HEK293 (cell line): Measurements from ENCODE around the gene CCIN.

Experiments
- CTCF ChIA-PET: fragments of 350-600 bp; formaldehyde crosslinking; extraction: SDS; loops from one replicate; lab custom pipeline; 2021; ENCODE audit warnings: antibody characterized with exemption; lab: Yijun Ruan, JAX
- POLR2A ChIA-PET: fragments of 300-600 bp; formaldehyde crosslinking; extraction: SDS; loops from one replicate; lab custom pipeline; 2020; ENCODE audit warnings: antibody characterized with exemption, inconsistent platforms; lab: Yijun Ruan, JAX
- H3K27ac ChIP-seq: fragments of 200-500 bp; sonication (Bioruptor generic); 2 replicates; pipeline ENCODE4 v1.5.1; 2014; ENCODE audit warnings: low read depth, low read length, control low read depth, inconsistent platforms; ENCODE audit errors: extremely low read depth
- H3K36me3 ChIP-seq, 2 experiments: fragments of 200-500 bp in 1 of 2; sonication (Bioruptor generic) in 1 of 2; 1 replicate in 1 of 2; 2 replicates in 1 of 2; pipeline ENCODE4 v1.5.1; 2014 to 2017; ENCODE audit warnings: inconsistent platforms in 2 of 2, low read length in 2 of 2; ENCODE audit not compliant: control insufficient read depth in 2 of 2, insufficient read depth in 1 of 2
- H3K4me1 ChIP-seq: fragments of 200-500 bp; sonication (Bioruptor generic); 2 replicates; pipeline ENCODE4 v1.5.1; 2014; ENCODE audit warnings: mild to moderate bottlenecking, low read length, inconsistent platforms; ENCODE audit not compliant: control insufficient read depth, insufficient read depth
- H3K4me3 ChIP-seq: 2 replicates; pipeline ENCODE4 v1.5.1; 2011; ENCODE audit warnings: low read depth, mild to moderate bottlenecking, control low read depth, low read length, moderate library complexity
- H3K9me3 ChIP-seq: fragments of 200-500 bp; sonication (Bioruptor generic); 2 replicates; pipeline ENCODE4 v1.5.1; 2014; ENCODE audit warnings: low read depth, low read length, inconsistent platforms; ENCODE audit not compliant: control insufficient read depth, insufficient read depth
- GLIS1 ChIP-seq: fragments of 450-650 bp; formaldehyde crosslinking; IDR thresholded peaks from 2 replicates; pipeline ENCODE4 v1.5.1; 2016; ENCODE audit warnings: missing biosample characterization, missing genetic modification characterization
- HOXC10 ChIP-seq: sonication (generic); formaldehyde crosslinking; IDR thresholded peaks from 2 replicates; pipeline ENCODE4 v1.8.1; 2023; ENCODE audit warnings: mild to moderate bottlenecking, missing genetic modification reagents
- TCF7L2 ChIP-seq: IDR thresholded peaks from 2 replicates; pipeline ENCODE4 v1.6.1; 2011; ENCODE audit warnings: low read depth, mild to moderate bottlenecking, inconsistent platforms, low read length, moderate library complexity, borderline replicate concordance
- ZFP37 ChIP-seq: fragments of 450-650 bp; formaldehyde crosslinking; IDR thresholded peaks from 2 replicates; pipeline ENCODE4 v1.5.1; 2016; ENCODE audit warnings: missing biosample characterization, missing genetic modification characterization
- ZFP41 ChIP-seq: fragments of 450-650 bp; formaldehyde crosslinking; IDR thresholded peaks from 2 replicates; pipeline ENCODE4 v1.5.1; 2016; ENCODE audit warnings: missing biosample characterization, missing genetic modification characterization, borderline replicate concordance
- ZNF132 ChIP-seq: fragments of 450-650 bp; formaldehyde crosslinking; IDR thresholded peaks from 2 replicates; pipeline ENCODE4 v1.5.1; 2017; ENCODE audit warnings: missing biosample characterization, missing genetic modification characterization, borderline replicate concordance
- ZNF214 ChIP-seq: fragments of 450-650 bp; formaldehyde crosslinking; IDR thresholded peaks from 2 replicates; pipeline ENCODE4 v1.5.1; 2017; ENCODE audit warnings: missing biosample characterization, mild to moderate bottlenecking, missing genetic modification characterization, borderline replicate concordance
- ZNF266 ChIP-seq: fragments of 450-650 bp; formaldehyde crosslinking; IDR thresholded peaks from 2 replicates; pipeline ENCODE4 v1.5.1; 2016; ENCODE audit warnings: missing biosample characterization, missing genetic modification characterization, low read depth
- ZNF335 ChIP-seq: fragments of 450-650 bp; formaldehyde crosslinking; conservative IDR thresholded peaks from 2 replicates; pipeline ENCODE4 v1.5.1; 2016; ENCODE audit warnings: missing biosample characterization, missing genetic modification characterization
- ZNF341 ChIP-seq: fragments of 450-650 bp; formaldehyde crosslinking; IDR thresholded peaks from 2 replicates; pipeline ENCODE4; 2016; ENCODE audit warnings: low read depth, missing biosample characterization, missing genetic modification characterization
- ZNF391 ChIP-seq: fragments of 450-650 bp; formaldehyde crosslinking; IDR thresholded peaks from 2 replicates; pipeline ENCODE4 v1.5.1; 2016; ENCODE audit warnings: low read depth, missing biosample characterization, missing genetic modification characterization, borderline replicate concordance
- ZNF433 ChIP-seq: fragments of 450-650 bp; formaldehyde crosslinking; IDR thresholded peaks from 2 replicates; pipeline ENCODE4 v1.5.1; 2016; ENCODE audit warnings: missing biosample characterization, missing genetic modification characterization, low read depth
- ZNF473 ChIP-seq: fragments of 450-650 bp; formaldehyde crosslinking; IDR thresholded peaks from 2 replicates; pipeline ENCODE4 v1.5.1; 2017; ENCODE audit warnings: missing biosample characterization, missing genetic modification characterization
- ZNF510 ChIP-seq: fragments of 450-650 bp; formaldehyde crosslinking; IDR thresholded peaks from 2 replicates; pipeline ENCODE4 v1.5.1; 2018; ENCODE audit warnings: mild to moderate bottlenecking, missing genetic modification characterization, missing biosample characterization; ENCODE audit not compliant: insufficient replicate concordance
- ZNF544 ChIP-seq: fragments of 450-650 bp; formaldehyde crosslinking; IDR thresholded peaks from 2 replicates; pipeline ENCODE4 v1.5.0; 2017; ENCODE audit warnings: missing biosample characterization, missing genetic modification characterization
- ZNF623 ChIP-seq: fragments of 450-650 bp; formaldehyde crosslinking; IDR thresholded peaks from 2 replicates; pipeline ENCODE4 v1.5.1; 2016; ENCODE audit warnings: missing biosample characterization, missing genetic modification characterization
- ZNF624 ChIP-seq: fragments of 450-650 bp; formaldehyde crosslinking; IDR thresholded peaks from 2 replicates; pipeline ENCODE4 v1.5.1; 2017; ENCODE audit warnings: missing biosample characterization, missing genetic modification characterization
- ZNF664 ChIP-seq: fragments of 450-650 bp; formaldehyde crosslinking; IDR thresholded peaks from 2 replicates; pipeline ENCODE4 v1.5.1; 2016; ENCODE audit warnings: missing biosample characterization, missing genetic modification characterization
- ZNF670 ChIP-seq: fragments of 450-650 bp; formaldehyde crosslinking; IDR thresholded peaks from 2 replicates; pipeline ENCODE4 v1.5.1; 2016; ENCODE audit warnings: missing biosample characterization, missing genetic modification characterization, low read depth
- ZNF701 ChIP-seq: fragments of 450-650 bp; formaldehyde crosslinking; IDR thresholded peaks from 2 replicates; pipeline ENCODE4 v1.5.1; 2016; ENCODE audit warnings: missing biosample characterization, missing genetic modification characterization
- ZNF707 ChIP-seq: fragments of 450-650 bp; formaldehyde crosslinking; IDR thresholded peaks from 2 replicates; pipeline ENCODE4 v1.5.1; 2016; ENCODE audit warnings: missing biosample characterization, missing genetic modification characterization
- ZNF777 ChIP-seq: fragments of 450-650 bp; formaldehyde crosslinking; IDR thresholded peaks from 2 replicates; pipeline ENCODE4 v1.5.1; 2017; ENCODE audit warnings: missing biosample characterization, missing genetic modification characterization, borderline replicate concordance
- ZNF791 ChIP-seq: fragments of 450-650 bp; formaldehyde crosslinking; IDR thresholded peaks from 2 replicates; pipeline ENCODE4 v1.5.1; 2016; ENCODE audit warnings: missing biosample characterization, missing genetic modification characterization
- TF ChIP-seq, protein P1 (sequence below): fragments of 450-650 bp; formaldehyde crosslinking; IDR thresholded peaks from 2 replicates; pipeline ENCODE4 v1.5.1; 2016; ENCODE audit warnings: missing biosample characterization, missing genetic modification characterization, borderline replicate concordance
- TF ChIP-seq, protein P2 (sequence below): fragments of 450-650 bp; formaldehyde crosslinking; IDR thresholded peaks from 2 replicates; pipeline ENCODE4 v1.5.1; 2016; ENCODE audit warnings: missing biosample characterization, missing genetic modification characterization
- TF ChIP-seq, protein P3 (sequence below): fragments of 450-650 bp; formaldehyde crosslinking; IDR thresholded peaks from 2 replicates; pipeline ENCODE4 v1.5.1; 2016; ENCODE audit warnings: missing biosample characterization, missing genetic modification characterization

CCIN gene

DNA sequence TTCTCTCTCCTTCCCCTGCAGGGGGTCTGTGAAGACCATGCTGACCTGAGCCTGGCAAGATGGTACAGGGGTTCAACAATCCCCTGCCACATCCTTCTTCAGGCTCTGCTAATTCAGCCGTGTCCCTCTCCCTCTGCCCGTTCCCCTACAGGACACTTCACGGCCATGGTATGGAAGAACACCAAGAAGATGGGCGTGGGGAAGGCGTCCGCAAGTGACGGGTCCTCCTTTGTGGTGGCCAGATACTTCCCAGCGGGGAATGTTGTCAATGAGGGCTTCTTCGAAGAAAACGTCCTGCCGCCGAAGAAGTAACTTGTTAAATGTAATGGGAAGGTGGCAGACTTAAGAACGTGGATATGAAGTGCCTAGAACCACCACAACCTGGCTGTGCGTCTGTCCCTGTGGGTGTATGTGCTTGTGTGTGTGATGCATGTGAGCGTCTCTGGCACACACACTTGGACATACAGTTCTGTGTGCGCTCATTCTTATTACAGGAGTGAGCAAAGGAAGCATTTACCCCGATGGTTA, 6.9 kb upstream of the CCIN start:
- Histone ChIP-seq H3K4me3 (no peak overlapping the region), H3K36me3 (no peaks in the 10 kb centered on the region), H3K4me1 (peaks cover 4% of the 10 kb centered on the region; the same call in 1 of the 2 replicates), H3K9me3 (no peaks in the 10 kb centered on the region), H3K27ac (no peak overlapping the region)
- no peak for TF ChIP-seq ZNF664 (tag by site-specific recombination)
- ChIA-PET CTCF (interaction anchor here (0.7 to 8.2 kb wide), 5 partner anchors 12 to 246 kb away, joined by 3 to 172 read pairs (median 51); partner anchors contain the start of gene GLIPR2), POLR2A (interaction anchor here (0.6 to 2.1 kb wide), 3 partner anchors 14 to 320 kb away, joined by 4 to 17 read pairs (median 7); partner anchors contain the start of gene GLIPR2)

DNA sequence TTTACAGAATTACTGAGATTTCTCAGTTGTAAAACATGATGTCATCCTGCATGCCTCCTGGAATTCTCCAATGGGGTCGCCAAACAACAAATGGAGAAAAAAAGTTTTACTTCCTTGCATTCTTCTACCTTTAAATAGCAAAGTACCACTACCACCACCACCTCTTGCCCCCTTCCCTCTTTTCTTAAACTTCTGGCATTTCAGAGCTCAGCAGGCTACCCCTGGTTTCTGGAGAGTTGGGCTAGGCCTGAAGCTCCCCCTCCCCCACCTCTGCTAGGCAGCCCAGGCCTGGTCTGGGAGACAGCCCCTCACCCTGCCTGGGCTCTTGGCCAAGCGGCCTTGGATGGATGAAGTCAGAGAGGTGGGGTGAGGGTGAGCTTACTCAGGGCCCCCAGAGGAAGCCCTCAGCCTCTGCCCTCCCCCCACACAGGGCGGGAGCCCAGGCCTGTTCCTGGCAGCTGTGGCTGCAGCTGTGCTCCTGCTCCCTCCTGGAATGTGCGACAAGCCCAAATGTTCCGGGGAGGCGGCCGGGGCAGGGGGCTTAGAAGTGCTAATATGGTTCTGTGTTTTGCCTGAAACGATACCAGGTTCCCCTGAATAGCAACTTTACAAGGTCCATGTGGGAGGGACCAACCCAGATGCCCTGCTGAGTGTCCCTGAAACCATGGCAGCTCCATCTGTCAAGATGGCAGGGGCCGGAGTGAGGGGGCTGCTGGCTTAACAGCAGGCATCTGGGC, 6.0 kb upstream of the CCIN start:
- H3K36me3 ChIP-seq = no peaks in the 10 kb centered on the region
- CTCF ChIA-PET = interaction anchor here (0.6 to 8.2 kb wide), 9 partner anchors 13 to 217 kb away, joined by 3 to 172 read pairs (median 5); partner anchors contain the start of genes CLTA and GLIPR2
- no peak overlapping the region; the same call in 1 of the 2 replicates for H3K27ac ChIP-seq
- H3K9me3 ChIP-seq = no peaks in the 10 kb centered on the region
- POLR2A ChIA-PET = interaction anchor here (0.6 to 3.0 kb wide), 8 partner anchors 8 to 319 kb away, joined by 3 to 30 read pairs (median 5); partner anchors contain the start of genes CLTA and GLIPR2
- H3K4me1 ChIP-seq = peaks cover 4% of the 10 kb centered on the region; the same call in 1 of the 2 replicates
- H3K4me3 ChIP-seq = no peak overlapping the region
- TF ChIP-seq ZNF707 (tag by site-specific recombination) (no peak), ZNF701 (tag by site-specific recombination) (no peak), TCF7L2 (no peak), ZNF670 (tag by site-specific recombination) (no peak), ZNF624 (tag by site-specific recombination) (no peak), GLIS1 (no peak), ZNF544 (tag by site-specific recombination) (no peak), ZNF391 (tag by site-specific recombination) (no peak), HOXC10 (no peak), ZNF777 (no peak), ZNF473 (no peak), ZNF433 (no peak), ZNF664 (tag by site-specific recombination) (no peak), ZFP37 (tag by site-specific recombination) (no peak), ZNF132 (tag by site-specific recombination) (no peak), ZNF214 (tag by site-specific recombination) (no peak), ZNF623 (tag by site-specific recombination) (no peak), ZNF341 (tag by site-specific recombination) (no peak), ZNF266 (tag by site-specific recombination) (no peak), ZNF335 (peak; percentile 75), ZFP41 (tag by site-specific recombination) (no peak), ZNF510 (tag by site-specific recombination) (no peak), ZNF791 (tag by site-specific recombination) (no peak)
- TF ChIP-seq, protein P1, sequence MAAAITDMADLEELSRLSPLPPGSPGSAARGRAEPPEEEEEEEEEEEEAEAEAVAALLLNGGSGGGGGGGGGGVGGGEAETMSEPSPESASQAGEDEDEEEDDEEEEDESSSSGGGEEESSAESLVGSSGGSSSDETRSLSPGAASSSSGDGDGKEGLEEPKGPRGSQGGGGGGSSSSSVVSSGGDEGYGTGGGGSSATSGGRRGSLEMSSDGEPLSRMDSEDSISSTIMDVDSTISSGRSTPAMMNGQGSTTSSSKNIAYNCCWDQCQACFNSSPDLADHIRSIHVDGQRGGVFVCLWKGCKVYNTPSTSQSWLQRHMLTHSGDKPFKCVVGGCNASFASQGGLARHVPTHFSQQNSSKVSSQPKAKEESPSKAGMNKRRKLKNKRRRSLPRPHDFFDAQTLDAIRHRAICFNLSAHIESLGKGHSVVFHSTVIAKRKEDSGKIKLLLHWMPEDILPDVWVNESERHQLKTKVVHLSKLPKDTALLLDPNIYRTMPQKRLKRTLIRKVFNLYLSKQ (tag by site-specific recombination) = no peak
- TF ChIP-seq, protein P2, sequence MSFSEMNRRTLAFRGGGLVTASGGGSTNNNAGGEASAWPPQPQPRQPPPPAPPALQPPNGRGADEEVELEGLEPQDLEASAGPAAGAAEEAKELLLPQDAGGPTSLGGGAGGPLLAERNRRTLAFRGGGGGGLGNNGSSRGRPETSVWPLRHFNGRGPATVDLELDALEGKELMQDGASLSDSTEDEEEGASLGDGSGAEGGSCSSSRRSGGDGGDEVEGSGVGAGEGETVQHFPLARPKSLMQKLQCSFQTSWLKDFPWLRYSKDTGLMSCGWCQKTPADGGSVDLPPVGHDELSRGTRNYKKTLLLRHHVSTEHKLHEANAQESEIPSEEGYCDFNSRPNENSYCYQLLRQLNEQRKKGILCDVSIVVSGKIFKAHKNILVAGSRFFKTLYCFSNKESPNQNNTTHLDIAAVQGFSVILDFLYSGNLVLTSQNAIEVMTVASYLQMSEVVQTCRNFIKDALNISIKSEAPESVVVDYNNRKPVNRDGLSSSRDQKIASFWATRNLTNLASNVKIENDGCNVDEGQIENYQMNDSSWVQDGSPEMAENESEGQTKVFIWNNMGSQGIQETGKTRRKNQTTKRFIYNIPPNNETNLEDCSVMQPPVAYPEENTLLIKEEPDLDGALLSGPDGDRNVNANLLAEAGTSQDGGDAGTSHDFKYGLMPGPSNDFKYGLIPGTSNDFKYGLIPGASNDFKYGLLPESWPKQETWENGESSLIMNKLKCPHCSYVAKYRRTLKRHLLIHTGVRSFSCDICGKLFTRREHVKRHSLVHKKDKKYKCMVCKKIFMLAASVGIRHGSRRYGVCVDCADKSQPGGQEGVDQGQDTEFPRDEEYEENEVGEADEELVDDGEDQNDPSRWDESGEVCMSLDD (tag by site-specific recombination) = no peak
- TF ChIP-seq, protein P3, sequence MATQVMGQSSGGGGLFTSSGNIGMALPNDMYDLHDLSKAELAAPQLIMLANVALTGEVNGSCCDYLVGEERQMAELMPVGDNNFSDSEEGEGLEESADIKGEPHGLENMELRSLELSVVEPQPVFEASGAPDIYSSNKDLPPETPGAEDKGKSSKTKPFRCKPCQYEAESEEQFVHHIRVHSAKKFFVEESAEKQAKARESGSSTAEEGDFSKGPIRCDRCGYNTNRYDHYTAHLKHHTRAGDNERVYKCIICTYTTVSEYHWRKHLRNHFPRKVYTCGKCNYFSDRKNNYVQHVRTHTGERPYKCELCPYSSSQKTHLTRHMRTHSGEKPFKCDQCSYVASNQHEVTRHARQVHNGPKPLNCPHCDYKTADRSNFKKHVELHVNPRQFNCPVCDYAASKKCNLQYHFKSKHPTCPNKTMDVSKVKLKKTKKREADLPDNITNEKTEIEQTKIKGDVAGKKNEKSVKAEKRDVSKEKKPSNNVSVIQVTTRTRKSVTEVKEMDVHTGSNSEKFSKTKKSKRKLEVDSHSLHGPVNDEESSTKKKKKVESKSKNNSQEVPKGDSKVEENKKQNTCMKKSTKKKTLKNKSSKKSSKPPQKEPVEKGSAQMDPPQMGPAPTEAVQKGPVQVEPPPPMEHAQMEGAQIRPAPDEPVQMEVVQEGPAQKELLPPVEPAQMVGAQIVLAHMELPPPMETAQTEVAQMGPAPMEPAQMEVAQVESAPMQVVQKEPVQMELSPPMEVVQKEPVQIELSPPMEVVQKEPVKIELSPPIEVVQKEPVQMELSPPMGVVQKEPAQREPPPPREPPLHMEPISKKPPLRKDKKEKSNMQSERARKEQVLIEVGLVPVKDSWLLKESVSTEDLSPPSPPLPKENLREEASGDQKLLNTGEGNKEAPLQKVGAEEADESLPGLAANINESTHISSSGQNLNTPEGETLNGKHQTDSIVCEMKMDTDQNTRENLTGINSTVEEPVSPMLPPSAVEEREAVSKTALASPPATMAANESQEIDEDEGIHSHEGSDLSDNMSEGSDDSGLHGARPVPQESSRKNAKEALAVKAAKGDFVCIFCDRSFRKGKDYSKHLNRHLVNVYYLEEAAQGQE (tag by site-specific recombination) = no peak
